GM19467 (cell line): ENCODE results near the gene HHIPL2.

Source experiments
- ATAC-seq: cut with Tn5 transposase; IDR thresholded peaks from one replicate; pipeline ENCODE4 v1.9.1; 2021; ENCODE audit warnings: mild to moderate bottlenecking, moderate library complexity; ENCODE audit not compliant: unreplicated experiment

Gene HHIPL2

DNA sequence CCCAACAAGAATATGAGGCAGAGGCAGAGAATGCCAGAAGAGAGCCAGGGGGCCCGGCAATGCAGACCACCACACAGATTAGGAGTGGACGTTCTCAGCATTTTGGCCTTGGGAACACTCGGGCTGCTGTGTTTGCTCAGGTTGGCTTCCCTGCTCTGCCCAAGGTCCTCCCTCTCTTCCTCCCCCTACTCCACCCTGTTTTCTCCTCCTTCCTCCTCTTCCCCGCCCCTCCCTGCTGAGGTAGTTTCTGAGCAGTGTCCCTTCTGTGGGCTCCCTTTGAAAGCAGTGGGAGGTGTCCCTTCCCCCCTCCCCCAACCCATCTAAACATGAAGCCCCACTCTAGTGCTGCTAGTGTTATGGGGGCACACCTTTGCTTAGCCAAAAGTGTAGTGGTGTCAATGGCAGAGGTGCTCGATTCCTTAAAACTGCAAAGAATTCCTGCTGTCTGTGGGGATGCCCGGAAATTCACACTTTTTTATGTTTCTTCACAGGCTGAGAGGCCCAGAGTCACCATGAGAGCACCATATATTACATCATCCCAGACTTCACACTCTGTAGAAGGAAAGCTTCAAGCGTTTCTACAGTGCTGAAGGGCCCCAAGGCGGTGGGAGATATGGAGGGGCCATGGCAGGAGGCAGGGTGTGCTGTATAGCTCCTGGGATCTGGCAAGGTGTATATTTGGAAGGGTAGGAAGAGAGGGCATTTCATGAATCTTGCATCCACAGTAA lies at the start of gene HHIPL2:
Gene HHIPL2, minus strand, starts transcription at position 161 of the 728 bp plus-strand sequence. Its CDS starts 60 bp downstream, at position 101.
- no peak for ATAC-seq

- no peak for ATAC-seq
These were observed 48.8 kb upstream of the HHIPL2 start for GRCh38 chr1:222596696-222597095.

DNA sequence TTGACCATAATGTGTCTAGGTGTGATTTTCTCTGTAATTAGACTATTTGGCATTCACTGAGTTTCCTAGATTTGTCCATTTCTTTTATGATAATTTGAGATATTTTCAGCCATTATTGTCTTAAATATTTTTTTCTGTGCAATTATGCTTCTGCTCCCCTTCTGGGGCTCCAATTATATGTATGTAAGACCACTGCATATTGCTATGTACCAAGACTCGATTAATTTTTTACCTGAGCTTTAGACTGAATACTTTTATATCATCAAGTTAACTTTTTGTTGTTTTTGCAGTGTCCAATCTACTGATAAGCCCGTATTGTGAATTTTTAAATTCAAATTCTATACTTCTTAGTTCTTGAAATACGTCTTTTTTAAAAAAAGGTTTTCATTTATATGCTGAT lies 46.9 kb upstream of the HHIPL2 start:
- no peak for ATAC-seq

DNA sequence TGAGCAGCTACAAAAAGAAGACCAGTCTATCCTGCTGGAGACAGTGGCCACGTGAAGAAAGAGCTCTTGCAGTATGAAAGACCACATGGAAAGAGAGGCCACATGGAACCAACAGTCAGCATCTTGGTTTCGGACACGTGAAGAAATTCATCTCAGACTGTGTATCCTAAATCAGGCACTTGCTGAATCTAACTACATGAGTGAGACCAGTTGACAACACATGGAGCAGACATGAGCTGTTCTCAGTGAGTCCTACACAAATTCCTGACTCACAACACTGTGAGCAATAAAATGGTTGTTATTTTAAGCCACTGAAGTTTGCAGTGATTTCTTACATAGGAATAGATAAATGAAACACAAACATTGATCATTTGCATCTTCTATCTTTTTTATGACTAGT lies 44.3 kb upstream of the HHIPL2 start:
- ATAC-seq: no peak

DNA sequence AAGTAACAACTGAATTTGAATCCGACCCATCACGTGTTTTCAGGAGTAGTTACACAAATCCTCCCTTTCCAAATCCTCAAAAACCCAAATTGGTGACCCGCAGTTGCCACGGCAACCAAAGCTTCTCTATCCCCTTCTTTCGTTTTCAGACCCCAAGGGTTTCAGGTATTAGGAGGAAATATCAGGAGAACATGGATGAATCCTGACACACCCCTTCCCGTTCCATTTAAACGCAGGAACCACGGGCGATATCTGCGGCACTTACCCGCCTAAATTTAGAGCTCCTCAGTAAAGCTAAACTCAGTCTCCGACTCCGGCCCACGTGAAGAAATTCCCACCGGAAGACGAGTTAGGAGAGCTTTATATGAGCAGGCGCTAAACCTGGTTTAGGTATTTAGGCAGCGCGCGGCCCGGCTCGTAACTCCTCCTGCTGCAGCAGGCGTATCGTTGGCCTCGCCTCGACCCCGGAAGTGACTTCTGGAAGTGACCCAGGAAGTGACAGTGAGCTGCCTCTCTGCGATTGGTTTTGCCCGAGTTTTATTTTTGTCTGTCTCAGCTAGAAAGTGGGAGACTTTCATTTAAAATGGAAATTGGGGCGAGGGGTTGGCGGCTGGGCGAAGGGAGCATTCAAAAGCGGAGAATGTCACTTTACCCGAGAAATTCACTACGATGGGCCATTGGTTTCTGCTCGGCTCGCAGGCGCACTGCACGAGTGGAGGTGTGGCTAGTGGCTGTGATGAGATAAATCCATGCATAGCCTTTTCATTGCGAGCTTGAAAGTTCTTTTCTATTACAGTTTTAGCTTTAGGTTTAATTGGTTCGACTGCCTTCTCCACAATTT lies 41.8 kb upstream of the HHIPL2 start, which contains the start of gene TAF1A:
Gene TAF1A, minus strand, starts transcription at position 472 of the 841 bp plus-strand sequence.
- ATAC-seq: peak; percentile 98

- ATAC-seq: no peak
These were observed 40.2 kb upstream of the HHIPL2 start for GRCh38 chr1:222588135-222588534.

GRCh38 chr1:222586842-222587241 lies 38.9 kb upstream of the HHIPL2 start:
- no peak for ATAC-seq

DNA sequence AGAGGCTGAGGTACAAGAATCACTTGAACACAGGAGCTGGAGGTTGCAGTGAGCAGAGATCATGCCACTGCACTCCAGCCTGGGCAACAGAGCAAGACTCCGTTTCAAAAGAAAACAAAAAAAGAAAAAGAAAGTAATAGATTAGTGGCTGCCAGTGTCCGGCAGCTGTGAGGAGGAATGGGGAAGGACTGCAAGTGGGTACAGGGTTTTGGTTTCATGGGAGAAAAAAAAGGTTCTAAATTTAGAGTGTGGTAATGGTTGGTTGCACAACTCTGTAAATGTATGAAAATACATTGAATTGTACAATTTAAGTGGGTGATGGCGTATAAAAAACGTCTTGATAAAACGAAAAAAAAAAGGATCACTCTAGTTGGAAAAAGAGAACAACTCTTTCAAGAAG lies 35.2 kb upstream of the HHIPL2 start:
- peak; percentile 92 for ATAC-seq

GRCh38 chr1:222582099-222582774 lies 34.3 kb upstream of the HHIPL2 start:
- no peak for ATAC-seq

DNA sequence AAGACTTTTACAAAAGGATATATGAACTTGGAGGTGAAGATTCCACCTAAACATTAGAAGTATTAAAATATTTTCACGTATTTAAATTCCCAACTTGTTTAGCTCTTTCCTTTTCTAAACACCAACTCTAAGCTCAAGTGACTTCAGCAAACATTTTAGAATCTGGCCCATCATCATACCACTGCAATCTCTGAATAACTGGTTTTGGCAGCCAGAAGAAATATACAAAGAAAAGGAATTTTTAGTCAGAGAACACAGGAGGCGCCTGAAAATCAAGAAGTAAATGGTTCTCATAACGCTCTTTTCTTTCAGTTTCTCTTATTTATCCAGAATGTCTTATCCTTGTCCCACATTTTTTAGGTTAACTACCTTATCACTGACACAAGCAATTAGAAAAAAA lies 31.4 kb upstream of the HHIPL2 start:
- ATAC-seq: no peak

- no peak for ATAC-seq
These were observed 22.9 kb upstream of the HHIPL2 start for GRCh38 chr1:222570837-222571236.

DNA sequence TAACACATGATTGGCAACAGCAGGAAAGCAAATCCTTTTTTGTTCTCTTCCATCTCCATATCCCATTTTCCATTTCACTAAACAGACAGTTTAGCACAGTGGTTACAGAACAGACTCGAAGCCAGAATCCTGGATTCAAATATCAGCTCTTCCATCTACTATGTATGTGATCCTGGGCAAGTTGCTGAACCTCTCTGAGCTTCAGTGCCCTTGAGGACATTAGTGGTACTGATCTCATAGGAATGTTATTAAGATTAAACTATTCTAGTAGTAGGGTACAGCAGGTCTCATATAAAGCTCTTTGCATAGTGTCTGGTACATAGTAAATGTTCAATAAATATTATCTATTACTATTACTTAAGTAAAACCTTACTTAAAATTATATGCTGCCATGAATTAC lies 13.8 kb upstream of the HHIPL2 start:
- no peak for ATAC-seq

DNA sequence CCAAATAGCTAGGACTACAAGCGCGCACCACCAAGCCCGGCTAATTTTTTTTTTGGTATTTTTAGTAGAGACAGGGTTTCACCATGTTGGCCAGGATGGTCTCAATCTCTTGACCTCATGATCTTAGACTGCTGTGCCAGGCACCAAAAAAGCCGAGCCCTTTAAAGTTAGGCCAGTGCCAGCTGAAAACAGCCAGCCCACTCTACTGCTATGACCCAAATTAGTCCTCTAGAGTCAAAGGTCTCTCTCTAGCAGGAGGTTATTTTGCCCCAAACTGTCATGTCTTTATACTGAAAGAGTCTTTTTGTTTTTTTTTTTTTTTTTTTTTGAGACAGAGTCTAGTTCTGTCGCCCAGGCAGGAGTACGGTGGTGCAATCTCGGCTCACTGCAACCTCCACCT lies 9.7 kb upstream of the HHIPL2 start:
- ATAC-seq: no peak

GRCh38 chr1:222557148-222557547 lies 9.2 kb upstream of the HHIPL2 start:
- no peak for ATAC-seq

DNA sequence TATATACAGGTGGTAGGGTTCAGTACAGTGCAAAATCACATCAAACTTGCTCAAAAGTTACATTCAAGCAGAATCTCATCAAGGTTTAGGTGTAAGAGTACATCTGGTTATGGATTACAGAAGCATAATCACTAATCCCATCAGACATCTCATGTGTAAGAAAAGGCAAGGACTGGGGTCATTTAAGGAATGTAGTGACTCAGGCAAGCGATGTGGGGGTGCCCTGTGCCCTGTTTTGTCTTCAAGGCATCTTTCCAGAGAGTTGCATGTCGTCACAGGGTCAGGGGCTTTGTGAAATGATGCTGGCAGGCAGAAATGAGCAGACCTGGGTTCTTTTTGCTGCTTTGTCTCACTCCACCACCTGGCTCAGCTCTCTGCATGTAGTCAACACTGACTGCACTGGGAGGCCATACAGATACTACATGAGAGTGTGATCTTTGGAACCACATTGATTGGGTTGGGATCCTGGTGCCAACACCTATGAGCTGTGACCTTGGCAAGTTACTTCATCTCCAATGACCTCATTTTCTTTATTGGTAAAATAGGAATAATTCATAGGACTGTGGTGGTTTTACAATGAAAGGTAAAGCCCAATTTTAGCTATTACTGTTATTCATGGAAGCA lies 8.2 kb upstream of the HHIPL2 start:
- ATAC-seq: no peak

DNA sequence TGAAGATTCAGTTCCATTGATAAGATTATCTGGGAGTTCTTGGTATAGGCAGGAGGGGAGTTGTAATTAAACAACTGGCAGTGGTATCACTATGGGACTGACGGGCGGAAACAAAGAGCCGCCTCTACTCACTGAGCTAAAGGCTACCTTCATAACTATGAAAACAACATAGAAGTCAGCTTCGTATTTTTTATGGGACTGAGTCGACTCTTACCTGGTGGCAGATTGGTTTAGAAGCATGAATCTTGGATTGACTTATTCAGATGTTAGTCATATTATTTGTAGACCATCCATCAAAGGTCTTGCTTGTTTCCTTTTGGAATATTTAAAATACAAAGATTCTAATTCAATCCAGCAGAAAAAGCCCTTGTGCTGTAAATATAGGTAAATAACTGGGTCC lies 6.3 kb upstream of the HHIPL2 start:
- no peak for ATAC-seq

- ATAC-seq: no peak
These were observed 5.0 kb upstream of the HHIPL2 start for GRCh38 chr1:222552882-222553281.

DNA sequence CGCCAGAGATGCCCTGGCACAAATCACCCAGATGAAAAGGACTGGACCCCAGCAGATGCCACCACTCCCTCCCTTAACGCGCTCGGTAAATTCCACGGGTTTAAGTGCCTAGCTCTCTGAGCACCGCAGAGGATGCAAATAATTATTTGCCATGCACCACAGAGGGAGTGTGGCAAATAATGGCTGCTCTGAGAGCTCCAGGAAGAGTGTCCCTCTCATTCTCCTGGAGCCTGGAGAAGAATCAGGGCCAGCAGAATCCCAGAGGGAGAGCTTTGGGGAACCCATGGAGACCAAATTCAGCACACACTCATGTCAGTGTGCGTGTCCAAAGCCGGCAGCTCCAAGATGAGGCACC lies 667 bp downstream of the HHIPL2 start:
- no peak for ATAC-seq

DNA sequence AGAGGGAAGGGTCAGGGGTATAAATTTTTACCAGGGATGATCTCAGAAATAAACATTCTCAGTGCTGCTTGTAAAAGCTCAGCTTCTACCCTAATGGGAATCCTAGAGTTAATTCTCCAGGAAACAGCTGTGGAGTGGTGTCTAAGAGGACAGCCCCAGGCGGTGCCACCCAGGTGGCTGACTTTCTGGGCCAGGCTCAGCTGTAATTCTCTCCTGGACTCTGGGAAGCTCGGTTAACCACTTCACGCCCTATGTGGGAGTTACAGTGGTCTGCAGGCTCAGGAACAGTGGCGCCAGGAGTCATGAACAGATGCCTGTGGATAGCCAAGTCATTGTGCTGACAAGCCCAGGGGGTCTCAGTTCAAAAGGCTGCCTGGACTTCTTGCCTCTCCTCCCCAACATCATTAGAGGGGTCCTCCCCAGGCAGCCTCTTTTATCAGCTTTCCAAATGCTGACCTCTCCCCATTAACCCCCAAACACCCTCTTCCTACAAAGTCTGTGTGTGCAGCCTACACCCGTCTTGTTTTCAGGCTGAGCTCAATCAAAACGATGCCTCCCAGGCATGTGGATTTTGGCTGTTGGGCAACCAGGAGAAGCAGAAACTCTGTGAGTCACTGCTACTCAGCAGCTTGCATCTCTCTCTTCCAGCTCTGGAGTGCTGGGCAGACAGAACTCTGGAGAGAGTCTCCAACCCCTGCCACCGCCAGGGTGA lies 1.2 kb downstream of the HHIPL2 start:
- no peak for ATAC-seq

DNA sequence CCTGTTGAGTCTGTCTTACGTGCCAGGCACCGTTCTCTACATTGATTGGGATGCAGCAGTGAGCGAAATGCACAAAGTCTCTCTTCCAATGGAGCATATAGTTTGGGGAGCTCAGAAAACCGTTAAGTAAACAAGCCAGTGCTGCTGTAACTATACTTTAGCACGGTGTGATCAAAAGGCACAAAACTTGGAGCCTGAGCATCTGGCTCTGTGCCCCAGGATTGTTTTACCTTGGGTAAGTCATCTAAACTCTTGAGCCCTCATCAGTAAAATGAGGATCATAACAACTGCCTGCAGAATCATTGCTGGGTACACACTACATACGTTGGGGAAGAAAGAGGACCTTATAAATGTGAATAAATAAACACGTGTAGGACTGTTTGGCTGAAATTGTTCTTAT lies 1.8 kb downstream of the HHIPL2 start:
- no peak for ATAC-seq

DNA sequence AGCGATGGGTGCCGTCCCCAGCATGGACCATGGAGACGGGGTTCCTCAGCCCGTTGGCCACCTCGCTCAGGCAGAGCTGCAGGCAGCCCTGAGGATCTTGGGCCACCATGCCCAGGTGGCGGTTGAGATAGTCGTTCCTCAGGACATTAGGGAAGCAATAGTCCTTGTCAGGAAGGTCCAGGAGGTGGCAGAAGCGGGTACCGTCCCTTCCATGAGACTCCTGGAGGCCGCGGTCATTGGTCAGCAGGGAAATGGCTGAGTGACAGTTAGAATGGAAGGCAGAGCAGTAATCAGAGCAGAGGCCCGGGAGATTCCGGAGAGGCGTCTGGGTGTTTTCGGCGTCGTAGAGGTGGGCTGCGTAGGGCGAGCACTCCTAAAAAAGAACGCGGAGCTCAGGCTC lies 4.1 kb downstream of the HHIPL2 start:
- ATAC-seq: no peak
